Stimulated activated CD4-positive, alpha-beta T cell treated with anti-CD3 and anti-CD28 coated beads, Interleukin-2, amount 100 ng/mL, for 4 hours (primary cell): ENCODE results near the gene CFAP299.
"Not testable (repeated sequence)": the region's sequence is repeated elsewhere in the genome, so short reads cannot be mapped to it uniquely, and the experiment has no call there.

Experiments
- DNase-seq: peaks from one replicate; pipeline ENCODE4 v3.0.0-alpha.2; 2020; ENCODE audit warnings: low read depth

Gene CFAP299

DNA sequence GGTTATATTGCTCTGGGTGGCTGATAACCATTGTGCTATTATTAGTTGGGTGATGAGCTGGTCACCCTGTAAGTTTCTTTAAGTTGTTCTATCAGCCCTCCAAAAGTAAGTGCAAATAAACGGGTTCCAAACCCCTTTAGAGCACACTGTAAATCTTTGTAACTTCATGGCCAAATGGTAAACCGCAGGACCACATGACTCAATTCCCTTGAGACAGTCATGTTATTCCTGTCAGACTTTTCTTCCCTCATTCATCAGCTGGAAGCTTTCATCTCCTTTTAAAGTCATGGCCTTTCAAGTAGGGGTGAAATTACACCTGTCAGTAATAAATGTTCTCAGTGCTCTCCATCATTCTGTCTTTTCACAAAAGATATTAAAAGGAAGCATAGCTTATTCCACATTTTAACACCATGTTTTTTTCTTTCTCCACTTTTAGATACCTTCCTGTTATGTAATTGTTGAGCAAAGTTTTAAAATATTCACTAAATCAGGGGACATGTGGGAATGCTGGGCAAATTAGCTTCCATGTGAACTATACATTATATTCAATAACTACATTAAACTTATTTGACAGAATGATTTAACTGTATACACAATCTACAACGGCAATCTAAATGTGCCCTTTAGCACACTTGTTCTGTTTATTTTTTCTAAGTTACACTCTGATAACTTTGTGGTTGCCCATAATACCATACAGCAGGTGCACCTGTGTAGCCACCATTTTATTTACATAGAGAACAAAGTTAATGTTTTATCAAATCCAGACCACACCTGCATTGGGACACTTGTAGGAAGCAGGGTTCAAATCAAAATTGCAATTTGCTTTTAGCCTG is 275.5 kb downstream of the CFAP299 start:
- no peak for DNase-seq

GRCh38 chr4:80611678-80611979 is 276.1 kb downstream of the CFAP299 start:
- DNase-seq: no peak

DNA sequence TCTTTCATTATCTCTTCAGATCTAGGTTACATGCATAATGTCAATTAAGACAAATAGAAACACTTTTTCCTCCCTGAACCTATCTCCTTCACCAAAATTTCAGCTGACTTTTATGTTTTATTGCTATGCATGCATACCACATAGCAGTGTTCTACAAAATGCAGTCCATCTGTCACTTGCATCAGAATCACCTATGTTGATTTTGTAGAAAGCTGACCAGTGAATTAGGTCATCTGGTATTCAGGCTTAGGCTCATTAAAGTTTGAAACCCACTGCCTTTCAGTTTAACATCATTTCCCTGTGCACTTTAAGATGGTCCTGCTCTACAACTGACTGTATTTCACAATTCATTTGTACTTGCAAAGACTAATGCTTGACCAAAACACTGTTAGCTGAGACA is 277.9 kb downstream of the CFAP299 start:
- DNase-seq: no peak

- no peak for DNase-seq
Observed at GRCh38 chr4:80614319-80614718, 278.8 kb downstream of the CFAP299 start.

DNA sequence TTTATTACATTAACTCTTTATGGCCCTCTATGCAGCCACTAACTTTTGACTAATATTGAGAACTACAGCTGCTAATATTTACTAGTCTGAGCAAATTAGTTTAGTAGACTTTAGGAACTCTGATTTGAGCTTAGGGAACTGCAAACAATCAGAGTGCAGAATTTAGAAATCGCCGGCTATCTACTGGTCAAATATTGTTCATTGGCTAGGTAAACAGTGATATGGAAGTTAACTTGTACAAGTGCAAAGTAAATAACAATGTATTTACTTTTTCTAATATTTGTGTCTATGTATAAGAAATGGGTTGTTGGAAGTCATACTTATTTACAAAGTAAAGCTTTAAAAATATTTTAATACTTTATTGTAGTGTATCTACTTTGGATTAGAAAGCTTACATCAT is 279.6 kb downstream of the CFAP299 start:
- DNase-seq: no peak

GRCh38 chr4:80619070-80619674 is 283.6 kb downstream of the CFAP299 start:
- no peak for DNase-seq

GRCh38 chr4:80631861-80632260 is 296.3 kb downstream of the CFAP299 start:
- DNase-seq: no peak

GRCh38 chr4:80637190-80637589 is 301.7 kb downstream of the CFAP299 start:
- DNase-seq: no peak

GRCh38 chr4:80646061-80646460 is 310.5 kb downstream of the CFAP299 start:
- DNase-seq: no peak

- DNase-seq: no peak
Observed at GRCh38 chr4:80655662-80656061, 320.1 kb downstream of the CFAP299 start.

GRCh38 chr4:80670118-80670517 is 334.6 kb downstream of the CFAP299 start:
- DNase-seq: not testable (repeated sequence)

DNA sequence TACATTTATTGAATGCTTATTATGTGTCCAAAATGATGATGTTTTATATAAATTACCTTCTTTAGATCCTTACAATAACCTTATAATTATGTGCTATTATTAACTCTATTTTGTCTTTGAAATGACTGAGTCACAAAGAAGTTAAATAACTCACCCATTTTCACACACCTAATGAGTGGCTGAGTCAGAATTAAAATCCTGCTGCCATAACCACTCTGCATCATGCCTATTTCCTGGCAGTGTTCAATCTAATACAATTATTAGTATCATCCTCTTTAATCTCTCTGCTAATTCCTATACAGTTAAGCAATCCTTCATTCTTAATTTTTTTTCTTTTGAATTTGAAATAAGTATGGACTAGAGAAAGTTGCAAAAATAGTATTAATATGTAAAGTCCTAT is 342.9 kb downstream of the CFAP299 start:
- DNase-seq: no peak

DNA sequence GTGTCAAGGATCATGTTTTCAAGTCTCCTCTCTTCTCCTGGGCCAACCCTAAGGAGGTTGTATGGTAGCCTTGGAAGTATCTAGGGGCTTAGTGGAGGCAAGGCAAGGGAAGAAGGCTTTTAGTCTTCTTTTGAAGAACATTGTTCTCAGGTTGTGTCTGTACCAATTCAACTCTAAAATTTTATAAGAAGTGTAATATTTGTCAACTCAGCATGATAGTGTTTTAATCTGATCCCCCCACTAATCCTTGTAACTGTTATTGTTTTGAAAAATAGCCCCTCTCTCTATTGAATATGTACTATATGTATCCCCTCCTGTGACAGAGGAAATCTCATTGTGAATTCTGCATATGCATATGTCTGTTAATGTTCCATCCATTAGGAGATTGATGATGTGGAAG is 345.4 kb downstream of the CFAP299 start:
- DNase-seq: no peak

GRCh38 chr4:80685214-80685613 is 349.7 kb downstream of the CFAP299 start:
- no peak for DNase-seq

GRCh38 chr4:80687736-80688135 is 352.2 kb downstream of the CFAP299 start:
- DNase-seq: not testable (repeated sequence)

DNA sequence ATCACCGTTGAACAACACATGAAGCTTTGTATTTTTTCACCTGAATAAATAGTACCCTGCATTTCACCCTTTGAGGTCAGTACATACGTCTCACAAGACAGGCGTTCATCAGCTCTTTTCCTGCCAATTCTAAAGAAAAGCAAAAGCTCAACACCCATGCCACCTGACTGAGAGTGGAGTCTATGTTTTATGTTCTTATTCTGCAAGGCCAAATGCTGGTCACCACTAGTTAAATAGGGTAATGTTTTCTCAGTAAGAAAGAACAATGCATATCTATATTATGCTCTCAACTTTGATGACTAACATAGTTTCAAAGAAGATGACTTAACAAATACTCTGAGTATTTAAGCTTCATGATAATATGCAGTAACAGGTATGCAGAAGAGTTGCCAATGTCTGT is 358.6 kb downstream of the CFAP299 start:
- no peak for DNase-seq

- DNase-seq: no peak
Observed at GRCh38 chr4:80705311-80705710, 369.8 kb downstream of the CFAP299 start.

DNA sequence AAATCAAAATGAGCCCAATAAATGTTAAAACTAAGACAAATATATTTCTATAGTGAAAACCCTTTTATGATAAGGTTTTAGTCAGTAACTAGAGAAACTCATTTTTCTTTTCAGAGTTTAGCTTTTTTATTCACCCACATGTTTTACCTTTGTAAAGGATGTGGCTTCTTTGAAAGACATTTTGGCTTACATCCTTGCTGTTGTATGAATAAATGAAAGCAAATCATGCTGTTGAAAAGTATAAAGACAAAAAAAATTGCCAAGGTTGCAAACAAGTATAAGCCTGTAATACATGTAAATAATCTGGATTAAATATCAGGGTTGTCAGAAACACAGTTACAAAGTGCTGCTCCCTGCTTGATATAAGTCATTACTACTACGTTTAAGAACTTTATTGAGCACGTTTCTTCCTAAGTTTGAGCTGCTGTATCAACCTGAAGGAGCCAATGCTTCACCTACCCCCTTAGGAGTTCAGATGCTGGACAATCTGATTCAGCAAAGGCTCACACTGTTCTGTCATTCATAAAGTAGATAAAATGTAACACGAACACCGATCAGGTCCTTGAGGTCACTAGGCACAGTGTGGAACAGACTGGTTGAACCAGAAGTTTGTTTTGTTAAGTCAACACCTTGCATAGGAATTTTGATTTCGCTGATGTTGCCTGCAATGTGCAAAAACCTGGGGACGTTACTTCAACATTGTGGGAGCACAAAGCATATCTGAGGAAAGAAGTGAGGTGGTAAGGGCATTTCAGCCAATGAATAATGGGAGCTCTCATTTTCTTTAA is 373.7 kb downstream of the CFAP299 start:
- DNase-seq: no peak

DNA sequence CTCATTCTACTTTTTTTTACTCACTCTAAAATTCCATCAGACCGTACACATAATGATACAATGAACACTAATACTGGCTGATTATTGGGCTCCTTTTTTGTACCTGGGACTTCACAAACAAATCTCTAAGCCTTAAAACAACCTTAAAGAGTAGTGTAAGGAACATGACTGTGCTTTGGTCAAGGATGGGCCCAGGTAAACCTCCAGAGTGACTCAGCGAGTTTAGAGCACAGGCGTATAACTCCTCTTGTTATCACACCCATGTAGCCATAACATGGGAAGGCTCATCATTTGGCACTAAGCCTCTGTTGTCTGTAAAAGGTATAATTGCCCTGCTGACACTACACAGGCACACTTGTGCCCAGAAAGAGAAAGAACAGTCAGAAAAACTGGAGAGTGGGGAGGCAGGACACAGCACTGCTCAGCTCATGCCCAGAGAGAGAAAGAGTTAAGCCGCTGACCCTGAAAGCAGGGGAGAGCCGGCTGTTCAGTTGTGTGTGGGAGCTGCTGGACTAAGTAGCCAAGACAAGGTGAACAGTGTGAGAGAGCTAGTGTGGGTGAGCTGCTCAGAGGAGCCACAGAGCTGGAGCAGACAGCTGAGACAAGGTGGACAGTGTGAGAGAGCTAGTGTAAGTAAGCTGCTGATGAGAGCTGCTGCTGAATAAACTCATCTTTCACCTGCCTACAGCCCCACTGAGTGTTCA is 375.4 kb downstream of the CFAP299 start:
- no peak for DNase-seq

GRCh38 chr4:80711956-80712355 is 376.4 kb downstream of the CFAP299 start:
- no peak for DNase-seq

GRCh38 chr4:80713409-80713808 is 377.9 kb downstream of the CFAP299 start:
- no peak for DNase-seq

DNA sequence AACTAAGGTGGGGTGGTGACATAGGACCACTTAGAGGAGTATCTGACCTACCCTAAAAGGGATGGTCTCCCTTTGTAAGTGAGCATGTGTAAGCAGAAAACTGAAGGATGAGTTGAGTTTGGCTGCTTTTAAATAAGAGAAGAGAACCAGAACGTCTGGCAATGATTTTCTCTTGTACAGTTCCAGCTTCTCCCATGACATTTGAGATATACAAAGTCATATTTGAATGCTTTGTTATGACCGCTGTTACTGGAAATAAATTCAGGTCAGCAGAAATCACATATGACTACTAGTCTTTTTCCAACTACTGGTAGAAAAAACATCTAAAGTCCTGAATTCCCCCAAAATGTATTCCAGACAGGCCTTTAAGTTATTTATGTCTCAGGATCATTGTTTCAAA is 381.7 kb downstream of the CFAP299 start:
- no peak for DNase-seq

DNA sequence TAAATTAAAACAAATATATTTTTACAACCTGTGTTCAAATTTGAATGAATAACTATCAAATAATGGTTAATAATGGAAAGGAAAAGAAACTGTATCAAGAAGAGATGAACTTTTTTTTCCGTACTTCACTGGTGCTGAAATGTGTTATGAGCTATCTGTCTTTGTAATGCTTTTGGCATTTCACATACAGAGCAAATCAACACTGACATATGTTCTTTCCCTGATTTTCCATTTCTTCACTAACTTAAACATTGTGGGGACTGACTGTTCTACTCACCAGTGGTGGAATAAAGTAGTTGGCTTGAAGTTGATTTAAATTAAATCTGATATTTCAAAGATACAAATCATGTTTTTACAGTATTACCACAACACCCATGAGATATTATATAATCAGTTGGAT is 390.9 kb downstream of the CFAP299 start:
- no peak for DNase-seq
